HG03097 (cell line): ENCODE results near the gene AQP7.
"Not testable (repeated sequence)": the region's sequence is repeated elsewhere in the genome, so short reads cannot be mapped to it uniquely, and the experiment has no call there.

Experiments used
- ATAC-seq: cut with Tn5 transposase; IDR thresholded peaks from one replicate; pipeline ENCODE4 v1.9.1; 2021; ENCODE audit not compliant: unreplicated experiment, low FRiP score

Gene AQP7

DNA sequence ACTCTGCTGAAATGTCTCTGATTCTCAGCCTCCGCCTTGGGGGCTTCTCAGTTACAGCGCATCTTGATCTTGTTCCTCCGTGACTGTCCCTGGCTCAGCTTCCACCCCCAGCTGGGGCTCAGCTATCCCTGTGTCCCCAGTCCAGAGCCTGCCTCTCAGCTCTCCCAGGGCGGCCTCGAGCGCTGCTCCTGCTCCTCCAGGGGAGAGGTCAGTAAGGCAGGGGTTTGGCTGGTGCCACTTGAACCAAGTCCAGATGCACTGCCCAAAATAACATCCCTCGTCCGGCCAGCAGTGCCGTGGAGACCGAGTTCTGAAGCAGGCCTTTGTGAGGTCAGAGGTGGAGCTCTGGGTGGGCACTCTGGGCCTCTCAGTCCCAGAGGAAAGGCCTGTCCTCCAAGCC is at the start of gene AQP7:
AQP7 (minus strand) TSS at position 198 of the 400 bp plus-strand sequence. CDS start 1,306 bp downstream, outside the sequence.
- ATAC-seq, result not testable (repeated sequence)

DNA sequence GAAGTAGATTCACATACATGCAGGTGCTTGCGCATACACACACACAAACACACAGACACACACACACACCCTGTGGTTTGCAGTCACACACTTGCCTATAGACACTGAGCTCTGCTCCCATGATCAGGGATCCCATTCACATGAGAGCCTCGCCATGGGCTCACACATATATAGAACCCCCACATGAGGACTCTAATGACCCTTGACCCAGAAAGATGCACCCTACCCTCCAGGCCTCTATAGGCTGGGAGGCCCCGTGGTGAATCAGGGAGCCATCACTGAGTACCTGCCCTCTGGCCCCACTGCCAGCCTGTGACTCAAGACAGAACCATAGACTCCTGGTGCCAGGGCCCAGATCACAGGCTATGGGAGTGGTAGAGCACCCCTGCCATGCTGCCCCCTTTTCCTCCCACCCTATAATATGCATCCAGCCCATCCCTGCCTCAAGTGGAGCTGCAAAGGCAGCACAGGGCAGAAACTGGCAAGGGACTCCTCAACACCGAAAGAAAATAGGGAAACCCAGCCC is 48.3 kb upstream of the AQP7 start:
- ATAC-seq, result no peak

DNA sequence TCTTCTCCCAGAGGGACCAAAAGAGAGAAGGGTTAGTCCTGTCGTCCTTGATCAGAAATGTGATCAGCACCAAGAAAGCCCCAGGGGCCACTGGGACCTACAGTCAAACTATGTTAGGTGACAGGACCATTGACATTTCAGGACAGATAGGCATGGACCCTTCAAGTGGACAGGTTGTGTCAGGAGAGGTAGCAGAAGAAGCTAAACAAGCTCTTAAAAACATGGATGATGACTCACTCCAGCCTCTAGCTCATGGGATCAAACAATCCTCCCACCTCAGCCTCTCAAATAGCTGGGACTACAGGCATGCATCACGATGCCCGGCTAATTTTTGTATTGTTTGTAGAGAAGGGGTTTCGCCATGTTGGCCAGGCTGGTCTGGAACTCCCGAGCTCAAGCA is 47.3 kb upstream of the AQP7 start:
- no peak for ATAC-seq

DNA sequence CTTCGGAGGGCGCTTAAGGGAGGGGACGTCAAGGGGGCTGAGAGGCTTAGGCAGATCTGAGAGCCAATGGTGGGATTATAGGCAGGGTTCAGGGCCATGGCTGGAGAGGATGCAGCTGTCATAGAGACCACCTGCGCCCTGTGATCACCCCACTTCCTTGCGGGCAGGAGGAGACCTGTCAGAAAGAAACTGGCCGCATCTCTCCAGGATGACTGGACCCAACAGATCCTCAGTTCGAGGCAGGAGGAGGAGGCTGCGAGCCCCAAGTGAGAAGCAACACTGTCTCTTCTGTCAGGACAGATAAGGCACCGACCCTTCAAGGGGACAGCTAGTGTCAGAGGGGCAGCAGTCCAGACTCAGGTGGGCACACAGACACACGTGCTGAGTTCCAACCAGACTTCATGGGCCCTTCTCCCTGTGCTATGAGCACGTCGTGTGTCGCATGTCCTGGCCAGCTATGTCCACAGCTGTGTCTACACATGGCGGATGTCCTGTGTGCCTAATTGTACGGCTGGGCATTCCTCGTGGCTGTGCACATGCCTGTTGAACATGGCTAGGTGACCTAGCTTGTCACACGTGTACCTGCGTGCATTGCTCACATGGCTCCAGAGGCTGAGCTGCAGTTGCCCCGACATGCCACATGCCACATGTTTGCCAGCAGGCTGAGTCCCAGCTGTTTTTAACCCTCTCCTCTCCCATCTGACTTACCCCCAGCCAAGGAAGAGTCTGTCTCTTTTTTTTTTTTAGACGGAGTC is 45.6 kb upstream of the AQP7 start:
- no peak for ATAC-seq

DNA sequence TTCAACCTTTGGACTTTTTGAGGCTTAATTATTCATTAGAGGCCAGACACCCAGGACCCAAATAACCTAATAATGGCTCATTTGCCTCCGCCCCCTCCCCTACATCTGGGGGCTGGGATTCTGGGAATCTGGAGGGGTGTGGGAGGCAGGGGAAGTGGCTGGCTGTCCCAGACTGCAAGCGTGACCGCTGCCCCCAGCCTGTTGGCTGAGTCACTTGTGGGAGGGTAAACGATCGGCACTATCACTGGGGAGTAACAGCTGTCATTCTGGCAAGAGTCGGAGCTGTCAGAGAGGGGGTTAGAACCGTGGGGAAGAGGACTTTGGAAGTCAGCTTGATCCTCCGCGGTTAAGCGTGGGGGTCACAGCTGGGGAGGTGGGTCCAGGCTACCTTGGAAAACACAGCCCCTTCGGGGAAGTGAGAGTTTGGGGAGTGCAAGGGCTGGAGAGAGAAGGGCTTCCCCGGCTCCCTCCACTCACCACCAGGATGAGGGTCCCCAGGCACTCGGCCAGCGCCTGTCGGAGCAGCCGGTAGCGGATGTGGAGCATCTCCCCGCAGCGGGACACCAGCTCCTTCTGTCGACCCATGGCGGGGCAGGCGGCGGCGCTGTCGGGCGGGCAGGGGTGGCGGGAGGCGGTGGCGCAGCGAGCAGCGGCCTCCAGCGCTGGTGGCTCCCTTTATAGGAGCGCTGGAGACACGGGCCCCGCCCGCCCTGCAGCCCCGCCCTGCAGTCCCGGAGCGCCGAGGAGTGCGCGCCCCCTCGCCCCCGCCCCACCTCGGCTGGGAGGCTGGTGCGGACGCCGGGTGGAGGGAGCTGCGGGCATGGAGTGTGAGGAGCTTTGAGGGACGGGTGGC is 44.8 kb upstream of the AQP7 start, which contains the start of gene AQP3:
AQP3 (minus strand) TSS at position 648 of the 853 bp plus-strand sequence; CDS start at position 585, 63 bp downstream.
- ATAC-seq, result no peak

DNA sequence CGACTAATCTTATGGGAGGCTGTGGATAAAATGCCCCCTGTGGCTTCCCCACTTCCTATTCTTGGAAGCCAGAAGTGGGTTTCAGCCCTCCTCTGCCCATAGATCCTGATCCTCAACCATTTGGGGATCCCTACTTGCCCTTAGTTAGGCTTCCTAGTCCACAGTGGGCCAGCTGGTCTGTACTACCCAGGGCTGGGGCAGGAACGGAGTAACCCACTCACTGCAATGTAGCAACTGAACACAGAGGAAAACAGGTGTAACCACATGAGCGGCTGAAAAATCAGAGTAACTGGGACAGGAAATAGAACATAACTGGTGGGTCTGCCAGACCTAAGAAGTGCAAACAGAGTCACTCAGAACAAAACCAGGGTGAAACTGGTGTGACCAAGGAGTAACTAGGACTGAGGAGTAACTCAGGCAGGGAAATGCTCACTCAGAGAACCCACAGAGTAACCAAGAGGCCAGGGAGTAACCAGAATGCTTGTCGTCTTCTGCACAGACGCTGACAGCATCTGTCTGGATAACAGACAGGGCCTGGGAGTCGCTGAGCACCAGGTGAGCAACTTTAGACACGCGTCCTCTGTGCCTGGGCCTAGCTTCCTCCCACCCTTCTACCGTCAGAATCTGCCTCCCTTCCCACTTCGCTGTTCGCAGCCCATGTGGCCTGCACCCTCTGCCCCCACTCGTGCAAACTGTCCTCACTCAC is 44.0 kb upstream of the AQP7 start:
- peak; percentile 80 for ATAC-seq

DNA sequence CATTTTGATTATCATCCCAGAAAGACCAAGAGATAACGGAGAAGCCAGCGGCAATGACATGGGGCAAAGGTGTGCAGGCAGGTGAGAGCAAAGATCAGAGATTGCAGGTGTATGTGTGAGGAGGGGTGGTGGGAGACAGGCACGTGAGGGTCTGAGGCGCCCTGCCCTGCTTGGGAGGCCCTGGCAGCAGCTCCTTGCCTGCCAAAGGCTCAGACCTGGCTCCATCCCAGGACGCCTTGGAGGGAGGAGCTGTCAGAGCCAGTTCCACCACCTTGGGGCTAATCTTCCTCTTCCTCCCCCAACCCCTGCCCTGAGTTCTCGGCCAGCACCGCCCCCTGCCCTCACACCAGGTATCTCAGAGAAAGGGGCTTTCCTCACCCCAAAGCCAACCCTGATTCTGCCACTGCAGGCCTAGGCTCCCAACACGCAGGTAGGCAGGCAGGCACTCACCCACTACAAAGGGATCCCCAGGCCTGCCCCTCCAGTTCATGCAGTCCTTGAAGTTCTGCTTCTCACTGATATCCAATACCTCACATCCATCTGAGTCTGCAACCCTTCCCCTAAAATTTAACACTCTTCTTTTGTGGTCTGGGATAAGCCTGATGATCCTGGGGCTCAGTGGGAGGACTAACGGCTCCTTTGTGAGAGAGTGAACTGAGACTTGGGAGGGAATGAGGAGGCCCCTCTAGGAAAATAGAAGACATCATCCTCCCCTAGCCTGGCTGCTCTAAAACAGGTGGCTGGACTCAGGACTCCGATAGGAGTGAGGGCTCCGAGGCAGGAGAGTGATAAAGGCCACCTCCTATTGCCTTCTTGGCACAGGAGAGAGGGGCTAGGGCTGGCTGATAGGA is 43.2 kb upstream of the AQP7 start:
- ATAC-seq, result no peak

DNA sequence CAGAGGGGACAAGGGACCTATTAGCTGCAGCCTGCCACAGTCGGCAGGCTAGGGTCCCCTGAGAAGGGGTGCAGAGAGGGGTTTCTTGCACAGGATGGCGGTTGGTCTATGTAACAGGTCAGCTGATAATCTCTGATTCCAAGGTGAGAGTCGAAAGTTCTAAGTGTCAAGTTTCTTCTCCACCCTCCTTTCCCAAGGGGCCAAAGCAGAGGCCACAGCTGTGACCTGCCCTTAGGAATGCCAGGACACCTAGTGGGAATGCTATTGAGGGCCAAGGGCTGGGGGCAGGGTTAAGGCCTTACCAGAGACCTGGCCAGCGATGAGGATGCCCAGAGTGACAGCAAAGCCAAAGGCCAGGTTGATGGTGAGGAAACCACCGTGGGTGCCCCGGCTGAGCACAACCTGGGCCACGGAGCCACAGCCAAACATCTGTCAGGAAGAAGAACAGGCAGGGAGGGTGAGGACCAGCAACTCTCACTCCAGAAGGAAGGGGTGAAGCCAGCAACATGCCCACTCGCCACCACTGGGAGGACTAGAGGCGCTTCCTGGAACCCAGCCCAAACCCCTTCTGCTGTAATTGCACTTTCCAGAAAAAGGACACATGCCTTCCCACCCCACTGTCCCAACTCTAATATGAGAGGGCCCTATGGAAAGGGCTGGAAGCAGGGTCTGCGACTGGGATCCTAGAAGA is 41.2 kb upstream of the AQP7 start:
- no peak for ATAC-seq

DNA sequence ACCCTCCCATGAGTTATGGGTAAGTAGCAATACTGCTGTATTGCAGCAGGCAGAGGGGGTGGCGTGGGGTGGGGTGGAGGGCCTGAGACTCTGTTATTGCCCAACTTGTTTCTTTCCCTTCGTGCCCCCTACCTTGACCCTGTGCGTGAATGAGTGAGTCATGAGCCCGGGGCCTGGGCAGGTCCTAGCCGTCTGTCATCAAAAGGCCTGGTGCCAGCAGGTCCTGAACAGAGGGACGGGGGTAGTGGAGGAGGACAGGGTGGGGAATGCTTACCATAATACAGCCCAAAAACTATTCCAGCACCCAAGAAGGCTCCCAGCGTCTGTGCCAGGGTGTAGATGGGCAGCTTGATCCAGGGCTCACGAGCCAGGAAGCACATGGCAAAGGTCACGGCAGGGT is 40.7 kb upstream of the AQP7 start:
- no peak for ATAC-seq

DNA sequence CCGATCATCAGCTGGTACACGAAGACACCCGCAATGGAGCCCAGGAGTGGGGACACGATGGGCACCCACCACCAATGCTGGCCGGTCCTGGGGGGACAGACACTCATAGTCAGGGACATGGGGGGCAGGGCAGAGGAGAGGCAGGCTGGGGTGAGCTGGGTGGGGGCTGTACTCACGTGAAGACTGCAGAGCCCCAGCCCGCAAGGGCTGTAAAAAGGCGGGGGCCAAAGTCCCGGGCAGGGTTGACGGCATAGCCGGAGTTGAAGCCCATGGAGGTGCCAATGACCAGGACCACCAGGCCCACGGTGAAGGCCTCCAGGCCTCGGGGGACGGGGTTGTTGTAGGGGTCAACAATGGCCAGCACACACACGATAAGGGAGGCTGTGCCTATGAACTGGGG is 39.8 kb upstream of the AQP7 start:
- no peak for ATAC-seq

DNA sequence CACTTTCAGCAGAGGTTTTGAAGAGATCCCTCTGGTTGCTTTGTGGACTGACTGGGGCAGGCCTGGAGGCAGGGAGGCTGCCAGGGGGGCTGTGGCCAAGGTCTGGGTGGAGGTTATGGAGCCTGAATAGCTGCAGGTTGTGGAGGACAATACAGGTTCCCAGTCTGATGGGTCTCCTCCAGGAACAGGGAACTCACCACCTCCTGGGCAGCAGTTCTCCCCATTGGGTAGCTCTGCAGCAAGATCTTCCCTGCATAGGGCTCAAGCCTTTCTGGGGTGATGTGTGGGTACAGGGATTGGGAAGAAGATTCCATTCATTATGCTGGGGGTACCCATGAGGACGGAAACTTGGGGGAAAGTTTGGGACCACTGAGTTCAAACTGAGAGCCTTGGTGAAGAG is 38.2 kb upstream of the AQP7 start:
- ATAC-seq, result no peak

DNA sequence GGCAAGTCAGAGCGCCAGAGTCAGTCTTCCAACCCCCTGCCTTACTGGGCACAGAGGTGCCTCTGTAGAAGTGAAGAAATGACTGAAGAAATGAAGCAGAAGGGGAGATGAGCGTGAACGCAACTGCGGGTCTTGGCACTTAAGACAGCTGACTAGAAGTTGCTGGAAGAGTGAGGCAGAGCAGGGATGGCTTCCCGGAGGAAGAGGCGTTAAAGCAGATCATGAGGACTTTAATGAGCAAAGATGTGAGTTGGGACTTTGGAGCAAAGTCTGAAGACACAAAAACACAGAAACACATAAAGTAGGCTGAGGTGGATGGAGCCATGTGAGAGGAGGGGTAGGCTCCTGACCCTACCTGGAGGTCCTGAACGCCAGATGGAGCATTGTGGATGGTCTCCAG is 37.8 kb upstream of the AQP7 start:
- no peak for ATAC-seq

DNA sequence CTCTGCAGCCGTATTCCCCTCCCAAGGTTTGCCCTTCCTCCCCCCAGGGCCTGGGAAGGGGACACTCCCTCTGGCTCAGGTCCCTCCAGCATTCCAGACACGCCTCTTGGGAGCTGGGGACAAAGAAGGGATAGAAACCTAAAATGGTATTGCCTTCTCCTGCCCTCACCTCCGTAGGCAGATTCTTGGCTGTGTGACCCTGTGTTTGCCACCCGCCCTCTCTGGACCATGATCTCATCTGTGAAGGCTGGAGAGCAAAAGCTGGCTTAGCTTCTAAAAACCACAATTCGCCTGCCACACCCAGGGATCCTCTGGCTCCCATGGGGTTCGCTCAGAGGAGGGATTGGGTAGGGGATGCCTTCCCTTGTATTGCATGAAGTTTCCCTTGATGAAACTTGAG is 37.4 kb upstream of the AQP7 start:
- no peak for ATAC-seq

DNA sequence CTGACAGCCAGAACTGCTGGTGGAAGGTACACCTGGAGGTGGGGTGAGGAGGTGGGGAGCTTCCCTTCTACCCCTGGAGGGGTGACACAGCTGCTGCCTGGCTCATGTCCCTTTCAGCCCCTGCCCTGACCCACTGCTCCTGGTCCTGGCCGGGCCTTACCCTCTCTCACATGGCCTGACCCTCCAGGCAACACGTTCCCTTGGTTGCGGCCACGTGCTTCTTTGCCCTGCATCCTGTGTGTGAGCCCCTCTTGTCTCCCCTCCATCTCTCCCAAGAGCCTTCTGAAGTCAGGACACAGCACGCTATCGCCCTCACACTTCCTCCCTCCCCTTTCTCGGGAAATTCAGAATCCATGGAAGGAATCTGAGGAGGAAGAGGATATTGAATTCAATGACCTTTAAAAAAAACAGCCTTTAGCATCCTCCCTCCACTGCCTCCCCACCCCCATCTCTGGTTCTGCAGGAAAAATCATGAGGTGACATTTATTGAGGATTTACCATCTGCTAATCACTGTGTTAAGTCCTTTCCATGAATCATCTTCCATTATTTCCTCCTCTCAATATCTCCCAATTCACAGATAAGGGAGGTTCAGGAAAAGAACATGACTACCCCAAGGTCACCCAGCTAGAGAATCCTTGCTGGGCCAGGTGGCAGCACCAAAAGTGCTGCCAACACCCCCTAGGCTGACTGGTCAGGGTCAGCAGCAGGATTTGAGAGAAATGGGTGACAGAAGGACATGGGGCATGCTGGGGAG is 36.7 kb upstream of the AQP7 start:
- ATAC-seq, result no peak

DNA sequence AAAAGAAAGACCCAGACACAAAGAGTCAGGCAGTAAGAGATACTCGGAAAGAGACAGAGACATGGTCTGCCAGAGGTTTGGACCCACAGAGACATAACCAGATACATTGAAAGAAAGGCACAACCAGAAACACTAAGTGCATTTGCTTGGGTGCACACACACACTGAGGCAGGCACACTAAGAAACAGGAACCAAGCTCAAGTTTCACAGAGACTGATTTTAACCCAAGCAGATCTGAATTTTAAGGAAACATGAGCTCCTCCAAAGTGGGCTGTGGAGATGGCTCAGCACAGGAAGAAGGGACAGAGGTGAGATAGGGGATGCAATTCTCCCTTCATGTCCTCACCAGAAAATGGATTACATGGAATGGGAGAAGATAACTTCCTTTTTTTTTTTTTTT is 35.5 kb upstream of the AQP7 start:
- no peak for ATAC-seq

DNA sequence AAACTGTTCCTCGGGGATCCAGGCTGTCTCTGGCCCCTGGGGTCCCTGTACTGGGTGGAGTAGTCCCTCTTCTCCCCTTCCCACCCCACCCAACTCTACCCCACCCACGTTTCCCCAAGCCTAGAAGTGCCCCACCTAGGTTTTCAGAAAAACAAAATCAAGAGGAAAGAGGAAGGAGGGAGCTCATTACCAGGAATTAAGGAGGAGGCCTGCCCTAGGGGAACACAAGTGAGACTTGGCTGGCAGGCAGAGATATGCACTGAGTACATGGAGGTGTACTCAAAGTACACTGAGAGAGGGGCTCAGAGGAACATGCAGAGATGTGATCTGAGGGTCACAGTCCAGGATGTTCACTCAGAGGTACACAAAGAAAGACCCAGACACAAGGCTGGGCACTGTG is 34.8 kb upstream of the AQP7 start:
- no peak for ATAC-seq

DNA sequence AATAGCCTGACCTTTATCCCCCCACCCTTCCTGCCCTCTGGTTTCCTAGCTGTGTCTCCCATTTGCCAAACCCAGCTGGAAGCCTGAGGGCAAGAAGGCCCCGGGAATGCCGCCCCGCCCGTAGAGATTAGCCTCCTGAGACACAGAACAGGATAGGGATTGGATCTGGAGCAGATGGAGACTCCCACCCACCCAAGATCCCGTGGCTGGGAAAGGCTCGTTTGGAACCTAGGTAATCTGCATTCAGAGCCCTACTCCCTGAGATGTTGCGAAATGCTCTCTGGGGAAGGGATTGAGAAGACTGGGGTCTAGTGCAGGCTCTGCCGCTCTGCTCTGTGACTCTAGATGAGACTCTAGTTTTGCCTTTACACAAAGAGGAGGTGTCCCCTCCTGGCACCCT is 34.1 kb upstream of the AQP7 start:
- ATAC-seq, result no peak

DNA sequence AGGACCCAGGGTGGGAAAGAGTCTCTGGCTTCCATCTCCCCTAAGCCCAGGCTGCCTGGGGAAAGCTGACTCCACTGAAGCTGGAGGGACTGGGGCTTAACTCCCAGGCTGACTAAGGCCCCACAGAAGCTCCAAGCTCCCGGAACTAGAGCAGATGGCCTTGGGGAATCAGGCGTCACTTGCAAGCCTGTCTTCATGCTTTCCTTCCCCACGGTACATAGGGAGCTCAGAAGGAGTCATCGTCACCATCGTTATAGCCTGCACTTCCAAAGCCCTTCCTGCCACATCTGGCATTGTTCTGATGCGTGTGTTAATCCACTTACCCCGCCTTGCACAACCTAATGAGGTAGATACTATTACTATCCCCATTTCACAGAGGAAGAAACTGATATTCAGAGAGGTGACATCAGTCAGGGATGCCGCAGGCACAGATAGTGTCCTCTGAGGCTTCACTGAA is 33.5 kb upstream of the AQP7 start:
- no peak for ATAC-seq
